ENCODE data around the gene TARBP1.
A peak's percentile ranks its signal among the peaks of the same experiment; 100 is the strongest.
"Not testable (repeated sequence)": the region's sequence is repeated elsewhere in the genome, so short reads cannot be mapped to it uniquely, and the experiment has no call there.

Gene TARBP1
- total RNA-seq: 129 reads per million, percentile 87 among the genes with 10 or more reads in this experiment

- DNase-seq: peak; percentile 47
Observed at GRCh38 chr1:234478481-234479309, at the start of gene TARBP1. TARBP1 (minus strand) TSS chr1:234479179; CDS start chr1:234479103, 76 bp downstream.

- DNase-seq: no peak
Observed at GRCh38 chr1:234528074-234528865, 49.3 kb upstream of the TARBP1 start.

- DNase-seq: no peak
Observed at GRCh38 chr1:234527346-234527745, 48.4 kb upstream of the TARBP1 start.

GRCh38 chr1:234526922-234527321 is 47.9 kb upstream of the TARBP1 start:
- DNase-seq: no peak

GRCh38 chr1:234525099-234525799 is 46.3 kb upstream of the TARBP1 start:
- DNase-seq: no peak

GRCh38 chr1:234521836-234522235 is 42.9 kb upstream of the TARBP1 start:
- no peak for DNase-seq

GRCh38 chr1:234520908-234521817 is 42.2 kb upstream of the TARBP1 start:
- no peak for DNase-seq

- DNase-seq: no peak
Observed at GRCh38 chr1:234519506-234519905, 40.5 kb upstream of the TARBP1 start.

DNA sequence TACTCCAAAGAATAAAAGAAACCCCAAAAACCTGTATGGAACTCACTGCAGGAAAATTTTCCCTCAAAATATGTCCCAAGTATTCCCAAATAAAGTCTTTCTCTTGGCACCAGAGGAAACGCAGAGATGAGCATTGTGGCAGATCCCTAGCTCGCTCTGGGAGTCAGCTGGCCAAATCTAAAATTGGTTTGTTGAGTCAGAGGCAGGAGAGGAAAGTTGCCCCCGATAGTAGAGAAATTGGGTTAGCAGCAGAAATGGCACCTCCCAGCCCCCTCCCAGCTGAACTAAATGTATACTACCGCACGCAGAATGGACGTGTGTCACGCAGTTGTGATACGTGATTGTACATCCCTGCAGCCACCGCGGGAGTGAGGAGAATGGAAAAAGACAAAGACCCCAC is 39.9 kb upstream of the TARBP1 start:
- no peak for DNase-seq

- not testable (repeated sequence) for DNase-seq
Observed at GRCh38 chr1:234518086-234518485, 39.1 kb upstream of the TARBP1 start.

GRCh38 chr1:234517110-234517802 is 38.3 kb upstream of the TARBP1 start:
- DNase-seq: no peak

GRCh38 chr1:234515821-234516241 is 36.9 kb upstream of the TARBP1 start:
- no peak for DNase-seq

- DNase-seq: no peak
Observed at GRCh38 chr1:234515411-234515810, 36.4 kb upstream of the TARBP1 start.

GRCh38 chr1:234512451-234512861 is 33.5 kb upstream of the TARBP1 start:
- no peak for DNase-seq

DNA sequence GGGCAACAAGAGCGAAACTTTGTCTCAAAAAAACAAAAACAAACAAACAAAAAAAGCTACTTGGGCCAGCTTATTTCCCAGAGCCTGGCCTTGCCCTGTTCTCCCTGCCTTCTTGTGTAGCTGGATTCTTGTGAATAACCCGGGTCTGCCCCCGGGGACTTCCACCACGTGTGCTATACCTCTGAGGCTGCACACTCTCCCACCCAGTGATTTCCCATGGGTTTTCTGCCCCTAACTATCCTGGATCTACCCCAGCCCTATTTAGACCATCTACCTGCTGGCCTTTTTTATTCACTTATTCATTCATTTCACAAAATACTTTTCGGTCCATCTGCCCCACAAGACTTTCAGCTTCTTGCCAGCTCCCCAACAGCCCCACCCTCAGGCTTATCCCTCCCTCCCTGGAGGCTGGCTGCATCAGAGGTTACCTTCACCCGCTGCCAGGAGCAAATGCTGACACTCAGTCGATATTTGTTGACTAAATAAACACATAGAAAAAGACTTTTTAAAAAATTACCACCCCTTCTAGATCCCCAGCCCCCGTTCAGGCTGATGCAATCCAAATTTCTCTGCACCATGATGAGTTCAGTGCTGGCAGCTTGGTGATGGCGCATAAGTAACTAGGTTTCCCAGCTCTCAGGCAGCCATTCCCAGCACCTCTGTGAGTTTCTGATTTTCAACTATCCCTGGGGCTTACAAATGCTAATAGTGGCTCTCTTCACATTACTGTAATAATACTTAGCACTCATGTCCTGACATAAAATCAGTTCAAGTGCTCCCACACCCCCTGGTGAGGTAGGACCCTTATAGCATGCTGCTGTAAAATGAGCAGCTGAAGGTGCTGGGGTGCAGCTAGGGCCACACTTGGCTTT is 30.7 kb upstream of the TARBP1 start:
- DNase-seq: no peak

GRCh38 chr1:234507626-234508387 is 28.8 kb upstream of the TARBP1 start:
- no peak for DNase-seq

GRCh38 chr1:234507089-234507488 is 28.1 kb upstream of the TARBP1 start:
- no peak for DNase-seq

- DNase-seq: no peak
Observed at GRCh38 chr1:234505769-234506102, 26.8 kb upstream of the TARBP1 start.

- DNase-seq: no peak
Observed at GRCh38 chr1:234504969-234505768, 26.2 kb upstream of the TARBP1 start.
